Inferior parietal cortex (tissue), 1 donor: ENCODE measurements around the gene BEX3.
"Not testable (repeated sequence)": the region's sequence is repeated elsewhere in the genome, so short reads cannot be mapped to it uniquely, and the experiment has no call there.

Experiments used
- DNase-seq: peaks from one replicate; pipeline ENCODE4 v3.0.0-alpha.2; 2016; ENCODE audit errors: extremely low spot score

BEX3 gene

DNA sequence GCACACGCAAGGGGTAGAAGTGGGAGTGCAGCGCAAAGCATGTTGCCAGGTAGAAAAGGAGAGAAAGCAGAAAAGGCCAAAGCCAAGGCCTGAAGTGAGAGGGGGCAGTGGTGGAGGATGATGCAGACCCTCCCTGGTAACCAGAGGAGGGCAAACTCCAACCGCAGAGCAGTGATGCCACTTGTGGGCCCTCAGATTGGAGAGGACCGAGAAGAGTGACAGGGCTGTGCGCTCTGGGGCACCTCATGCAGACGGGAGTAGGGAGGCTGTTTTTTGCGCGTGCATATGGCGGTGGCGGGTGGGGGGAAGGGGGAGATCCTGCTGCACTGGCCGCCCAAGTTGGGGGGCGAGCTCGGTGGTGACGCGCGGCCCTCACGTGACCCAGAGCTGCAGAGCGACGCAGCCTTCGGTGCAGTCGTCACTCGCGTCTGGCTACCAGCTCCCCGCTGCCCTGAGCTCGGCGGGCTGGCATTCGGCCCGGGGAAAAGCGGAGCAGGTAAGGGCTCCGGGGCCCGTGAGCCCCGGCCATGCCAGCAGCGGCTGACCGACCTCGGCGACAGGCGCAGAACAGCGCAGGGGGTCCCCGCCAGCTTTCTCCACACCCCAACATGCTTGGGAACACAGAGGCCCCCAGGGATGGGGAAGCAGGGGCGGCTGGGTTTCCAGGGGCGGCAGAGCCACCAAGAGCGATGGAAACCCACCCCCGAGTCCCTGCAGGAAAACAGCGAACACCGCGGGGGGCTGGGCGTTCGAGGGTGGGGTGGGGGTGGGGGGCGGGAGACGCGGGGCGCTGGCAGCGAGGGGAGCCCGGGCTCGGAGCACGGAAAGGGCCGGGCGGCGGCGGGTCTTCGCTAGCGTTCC is at the start of gene BEX3:
Gene BEX3 (plus strand): TSS at position 421 of the 861 bp plus-strand sequence. CDS start 984 bp downstream, outside the sequence.
- DNase-seq, result peak; percentile 22

DNA sequence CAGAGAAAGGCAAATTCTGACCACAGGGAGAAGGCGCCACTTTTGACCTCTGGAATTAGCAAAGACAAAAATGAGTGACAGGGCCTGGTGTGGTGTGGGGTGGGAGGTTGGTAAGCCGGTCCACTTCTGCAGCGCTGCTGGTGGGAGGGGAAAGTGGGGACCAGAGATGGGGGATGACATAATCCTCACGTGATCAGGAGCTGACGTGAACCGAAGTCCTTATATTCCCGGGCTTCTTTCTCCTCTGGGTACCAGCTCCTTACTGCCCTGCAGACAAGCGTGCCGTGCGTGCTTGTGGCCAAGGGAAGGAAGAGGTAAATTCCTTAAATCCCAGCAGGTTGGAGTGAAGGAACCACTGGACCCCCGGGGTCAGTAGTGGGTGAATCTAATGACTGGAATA is 46.3 kb upstream of the BEX3 start, which contains the start of gene TCEAL7:
Gene TCEAL7 (plus strand): TSS at position 249 of the 400 bp plus-strand sequence. CDS start 1,165 bp downstream, outside the sequence.
- peak; percentile 71 for DNase-seq

DNA sequence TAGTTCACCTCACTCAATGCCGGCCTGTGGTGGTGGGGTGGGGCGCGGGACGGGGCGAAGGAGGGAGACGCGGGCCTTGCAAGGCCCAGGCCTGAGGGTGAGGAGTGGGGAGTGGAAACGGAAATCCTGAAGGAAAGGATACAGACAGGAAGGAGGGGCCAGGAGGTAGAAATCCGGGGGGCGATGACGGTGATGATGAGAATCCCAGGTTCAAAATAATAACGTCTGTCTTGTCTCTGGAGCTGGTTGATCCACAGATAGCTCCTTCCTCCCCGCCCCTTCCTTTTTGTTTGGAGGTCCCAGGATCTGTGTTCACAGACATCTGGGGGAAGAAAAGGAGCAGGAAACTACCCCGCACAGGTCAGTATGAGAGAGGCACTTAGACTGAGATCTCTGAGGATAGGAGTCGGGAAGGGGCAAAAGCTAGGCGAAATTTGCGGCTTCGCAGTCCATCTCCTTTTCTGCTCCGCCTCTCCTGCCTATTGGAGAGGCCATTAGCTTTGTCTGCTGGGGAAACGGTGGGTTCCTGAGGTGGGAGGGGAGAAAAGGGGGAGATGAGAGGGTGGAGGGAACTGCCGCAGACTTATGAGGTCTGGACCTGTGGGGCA is 45.6 kb upstream of the BEX3 start:
- DNase-seq, result no peak

DNA sequence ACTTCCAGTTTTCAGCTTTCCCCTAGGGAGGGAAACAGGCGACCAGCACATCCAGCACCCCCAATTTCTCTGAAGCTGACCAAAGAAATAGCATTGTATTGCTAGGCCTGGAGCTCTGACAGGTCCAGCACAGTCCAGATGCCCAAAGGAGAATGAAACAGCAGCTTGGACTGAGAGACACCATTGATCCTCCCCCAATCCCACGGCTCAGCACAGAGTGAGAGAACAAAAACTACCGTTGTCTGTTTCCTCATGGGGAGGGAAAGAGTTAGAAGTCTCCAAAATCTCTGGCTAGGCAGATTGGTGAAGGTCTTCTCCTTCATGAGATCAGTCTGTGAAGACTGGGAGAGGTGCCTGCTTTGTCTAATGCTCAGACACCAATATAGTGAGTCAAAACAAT is 37.7 kb upstream of the BEX3 start:
- no peak for DNase-seq

DNA sequence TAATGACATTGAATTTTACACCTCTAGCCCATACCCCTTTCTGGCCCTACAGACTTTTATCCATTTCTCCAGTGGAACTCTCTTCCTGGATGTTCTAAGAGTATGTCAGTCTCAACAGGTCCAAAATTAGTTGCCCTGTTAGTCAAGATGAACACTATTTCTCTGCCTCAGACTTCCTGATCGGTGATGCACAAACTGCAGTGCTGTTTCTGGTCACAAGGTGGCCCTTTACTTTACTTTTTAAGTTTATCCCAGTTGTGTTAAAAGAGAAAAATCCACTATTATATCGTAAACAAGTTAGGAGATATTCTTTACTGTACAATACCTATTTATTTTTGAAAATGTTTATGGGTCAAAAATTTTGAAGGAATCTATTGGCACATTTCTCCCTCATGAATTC is 33.2 kb upstream of the BEX3 start:
- peak; percentile 60 for DNase-seq

DNA sequence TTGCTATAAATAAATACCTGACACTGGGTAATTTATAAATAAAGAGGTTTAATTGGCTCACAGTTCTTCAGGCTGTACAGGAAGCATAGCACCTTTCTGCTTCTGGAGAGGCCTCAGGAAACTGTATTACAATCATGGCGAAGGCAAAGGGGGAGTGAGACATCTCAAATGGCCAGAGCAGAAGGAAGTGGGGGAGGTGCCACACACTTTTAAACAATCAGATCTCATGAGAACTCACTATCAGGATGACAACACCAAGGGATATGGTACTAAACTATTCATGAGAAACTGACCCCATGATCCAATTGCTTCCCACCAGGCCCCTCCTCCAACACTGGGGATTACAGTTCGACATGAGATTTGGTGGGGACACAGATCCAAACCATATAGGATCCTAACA is 31.7 kb upstream of the BEX3 start:
- DNase-seq, result no peak

DNA sequence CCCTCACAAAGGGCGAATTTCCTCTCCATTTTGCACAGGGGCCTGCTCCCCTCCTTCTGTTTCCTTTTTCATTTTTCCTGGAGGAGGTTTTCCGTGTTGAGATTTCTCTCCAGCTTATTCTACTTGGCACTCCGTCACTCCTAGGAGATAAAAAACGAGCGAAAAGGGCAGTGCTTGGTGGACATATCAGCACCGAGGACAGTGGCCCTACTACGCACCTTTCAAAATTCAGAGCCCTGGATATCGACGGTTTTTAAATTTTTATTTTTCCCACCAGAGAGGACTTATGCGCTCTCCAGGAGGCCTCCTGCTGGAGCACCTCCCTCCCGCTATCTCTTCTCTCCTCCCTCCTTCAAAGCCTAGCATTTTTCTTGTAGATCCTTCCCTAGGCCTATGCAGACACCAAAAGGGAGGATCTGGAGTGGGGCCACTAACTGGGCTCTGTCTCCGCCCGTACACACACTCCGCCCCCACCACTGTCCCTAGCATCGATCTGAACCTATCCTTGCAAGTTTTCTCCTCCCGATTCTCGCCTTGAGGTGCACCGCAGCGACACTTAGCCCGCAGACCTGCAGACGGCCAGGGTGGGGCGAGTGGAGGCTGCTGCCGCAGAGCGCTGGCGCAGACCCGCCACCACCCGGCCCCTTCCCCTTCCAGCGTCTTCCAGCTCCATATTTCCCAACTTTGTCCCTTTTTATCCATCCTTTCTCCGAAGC is 28.5 kb upstream of the BEX3 start:
- no peak for DNase-seq

DNA sequence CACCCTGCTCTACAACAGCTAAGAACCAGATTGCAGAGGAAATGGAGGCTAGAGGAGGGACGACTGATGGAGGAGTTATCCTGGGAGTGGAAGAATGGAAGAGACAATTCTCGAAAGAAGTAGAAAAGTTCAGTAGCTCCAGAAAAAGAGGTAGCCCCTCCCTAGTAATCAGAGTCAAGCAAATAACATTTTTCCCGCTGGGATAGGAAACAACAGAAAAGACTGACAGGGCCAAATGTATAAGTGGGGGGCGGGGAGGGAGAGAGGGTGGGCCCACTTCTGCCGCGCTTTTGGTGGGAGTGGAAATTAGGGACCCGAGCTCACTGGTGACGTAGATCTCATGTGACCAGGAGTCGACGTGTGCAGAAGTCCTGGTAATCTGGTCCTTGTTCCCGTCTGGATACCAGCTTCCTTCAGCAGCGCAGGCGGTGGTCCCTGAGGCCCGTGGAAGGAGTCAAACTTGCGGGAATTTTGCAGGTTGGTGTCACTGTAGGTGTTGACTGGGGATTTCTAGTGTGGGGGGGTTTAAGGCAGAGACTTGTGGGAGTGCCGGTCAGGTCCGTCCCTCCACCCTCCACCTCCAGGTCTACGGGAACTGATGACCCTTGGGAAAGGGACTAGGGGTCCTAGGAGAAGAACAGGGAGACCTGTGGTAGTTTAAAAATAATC is 20.1 kb upstream of the BEX3 start, which contains the start of gene TCEAL9:
Gene TCEAL9 (plus strand): TSS at position 377 of the 669 bp plus-strand sequence. CDS start 1,179 bp downstream, outside the sequence.
- peak; percentile 58 for DNase-seq

DNA sequence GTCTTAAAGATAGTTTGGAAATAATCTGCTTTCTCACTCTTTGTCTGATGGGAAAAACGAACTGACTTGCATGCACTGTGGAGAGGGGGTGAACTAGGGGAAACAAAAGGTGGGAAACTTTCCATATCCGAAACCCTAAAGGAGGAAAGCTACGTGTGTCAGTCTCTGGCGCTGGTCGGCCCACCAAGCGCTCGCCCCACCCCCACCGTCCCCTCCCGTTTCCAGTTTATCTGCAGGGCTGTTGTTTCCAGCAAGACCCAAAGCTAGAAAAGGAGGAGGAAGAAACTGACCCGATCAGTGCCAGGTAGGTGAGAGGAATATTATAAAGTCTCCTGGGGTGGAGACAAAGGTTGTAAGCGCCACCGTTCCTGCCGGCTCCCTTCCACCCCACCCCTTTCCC is 19.5 kb upstream of the BEX3 start:
- DNase-seq, result no peak

DNA sequence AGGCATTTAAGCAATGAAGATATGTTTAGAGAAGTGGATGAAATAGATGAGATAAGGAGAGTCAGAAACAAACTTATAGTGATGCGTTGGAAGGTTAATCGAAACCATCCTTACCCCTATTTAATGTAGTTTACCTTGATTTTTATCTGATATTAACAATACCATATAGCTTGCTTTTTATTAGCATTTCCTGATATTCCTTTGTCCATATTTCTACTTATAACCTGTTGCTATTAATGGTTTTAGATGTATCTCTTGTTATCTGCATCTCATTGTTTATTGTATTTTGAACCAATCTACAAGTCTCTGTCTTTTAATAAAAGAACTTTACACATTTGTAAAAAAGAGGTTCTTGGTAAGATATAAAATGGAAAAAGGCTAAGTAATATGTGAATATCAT is 18.5 kb upstream of the BEX3 start:
- no peak for DNase-seq

DNA sequence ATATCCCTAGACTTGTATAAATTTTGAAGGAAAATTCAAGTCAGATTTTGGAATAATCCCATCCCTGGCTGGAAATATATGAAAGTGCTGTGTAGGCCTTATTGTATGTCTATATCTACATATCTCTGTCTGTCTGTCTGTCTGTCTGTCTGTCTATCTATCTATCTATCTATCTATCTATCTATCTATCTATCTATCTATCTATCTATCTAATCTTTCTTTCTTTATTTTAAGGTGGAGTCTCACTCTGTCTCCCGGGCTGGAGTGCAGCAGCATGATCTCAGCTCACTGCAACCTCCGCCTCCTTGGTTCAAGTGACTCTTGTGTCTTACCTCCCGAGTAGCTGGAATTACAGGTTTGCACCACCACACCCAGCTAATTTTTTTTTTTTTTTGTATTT is 16.7 kb upstream of the BEX3 start:
- not testable (repeated sequence) for DNase-seq

DNA sequence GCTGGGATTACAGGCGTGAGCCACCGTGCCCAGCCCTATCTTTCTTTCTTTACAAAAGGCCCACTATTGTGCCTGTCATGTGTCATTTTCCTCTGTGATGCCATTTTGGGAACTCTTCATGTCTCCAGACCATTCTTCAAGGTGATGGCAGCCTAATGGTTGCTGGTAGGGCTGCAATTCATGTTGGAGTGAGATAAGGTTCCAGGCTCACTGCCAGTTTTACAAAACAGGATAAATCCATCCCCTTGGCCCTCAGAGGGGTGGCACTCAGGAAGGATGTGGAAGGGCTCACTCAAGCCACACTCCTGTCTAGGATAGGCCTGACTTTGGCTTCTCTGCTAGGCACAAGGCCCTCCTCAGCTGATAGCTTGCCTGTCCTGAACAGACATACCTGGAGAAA is 16.2 kb upstream of the BEX3 start:
- DNase-seq, result no peak

DNA sequence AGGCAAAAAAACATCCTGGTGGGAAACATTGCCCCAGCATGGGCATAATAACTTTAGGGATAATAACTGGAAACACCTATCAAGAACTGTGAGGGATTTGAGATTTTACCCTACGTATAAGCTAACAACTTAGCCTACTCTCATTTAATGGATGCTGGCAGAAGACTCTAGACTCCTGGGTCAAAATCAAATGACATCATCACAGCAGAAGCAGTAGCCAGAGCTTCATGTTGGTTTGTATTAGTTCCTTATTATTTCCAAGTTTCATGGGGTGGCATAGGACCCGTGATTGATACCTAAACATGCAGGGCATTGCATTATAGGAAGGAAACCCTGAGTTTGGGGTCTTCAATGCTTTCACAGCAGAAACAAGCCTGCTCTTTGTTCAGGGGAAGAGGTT is 15.4 kb upstream of the BEX3 start:
- DNase-seq, result no peak

DNA sequence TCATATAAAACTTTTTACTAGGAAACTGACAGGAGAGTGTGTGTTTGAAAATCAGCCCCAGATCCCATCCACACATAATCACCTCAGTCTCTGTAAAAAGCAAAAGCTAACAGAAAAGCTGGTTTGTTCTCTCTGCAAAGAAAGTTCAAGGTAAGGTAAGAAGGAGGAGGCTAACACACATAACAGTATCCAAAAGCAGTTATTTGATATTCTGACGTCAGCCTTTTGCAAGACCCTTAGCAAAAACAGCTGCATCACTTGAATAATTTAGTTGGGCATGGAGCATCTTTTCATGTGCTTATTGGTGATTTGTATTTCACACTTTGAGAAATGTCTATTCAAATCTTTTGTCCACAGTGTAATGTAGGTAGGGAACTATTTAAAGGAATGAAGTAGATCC is 14.5 kb upstream of the BEX3 start:
- DNase-seq, result no peak

DNA sequence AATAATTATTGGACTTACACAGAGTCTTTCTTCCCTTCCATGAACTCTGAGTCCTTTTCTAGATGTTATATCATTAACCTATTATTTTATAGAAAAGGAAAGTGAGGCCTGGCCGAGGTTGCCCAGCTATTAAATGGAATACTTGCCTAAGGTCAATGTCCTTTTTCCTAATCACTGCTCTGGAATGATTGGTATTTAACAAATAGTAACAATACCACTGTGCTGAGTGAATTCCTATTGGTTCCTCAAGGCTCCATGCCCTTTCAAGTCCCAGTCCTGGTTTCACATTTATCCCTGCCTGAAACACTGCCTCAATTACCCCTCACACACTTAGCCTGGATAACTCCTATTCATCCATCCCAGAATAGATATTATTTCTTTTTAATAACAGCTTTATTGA is 13.9 kb upstream of the BEX3 start:
- DNase-seq, result no peak

DNA sequence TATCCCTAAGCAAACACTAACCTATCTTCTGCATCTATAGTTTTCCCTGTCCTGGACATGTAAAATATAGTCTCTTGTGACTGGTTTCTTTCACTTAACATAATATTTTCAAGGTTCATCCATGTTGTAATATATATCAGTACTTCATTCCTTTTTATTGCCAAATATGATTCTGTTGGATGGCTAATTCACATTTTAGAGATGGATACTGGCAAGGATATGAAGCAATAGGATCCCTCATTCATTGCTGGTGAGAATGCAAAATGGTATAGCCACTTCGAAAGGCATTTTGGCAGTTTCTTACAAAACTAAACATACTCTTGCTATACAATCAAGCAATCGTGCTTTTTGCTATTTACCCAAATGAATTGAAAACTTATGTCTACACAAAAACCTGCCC is 13.3 kb upstream of the BEX3 start:
- DNase-seq, result no peak

DNA sequence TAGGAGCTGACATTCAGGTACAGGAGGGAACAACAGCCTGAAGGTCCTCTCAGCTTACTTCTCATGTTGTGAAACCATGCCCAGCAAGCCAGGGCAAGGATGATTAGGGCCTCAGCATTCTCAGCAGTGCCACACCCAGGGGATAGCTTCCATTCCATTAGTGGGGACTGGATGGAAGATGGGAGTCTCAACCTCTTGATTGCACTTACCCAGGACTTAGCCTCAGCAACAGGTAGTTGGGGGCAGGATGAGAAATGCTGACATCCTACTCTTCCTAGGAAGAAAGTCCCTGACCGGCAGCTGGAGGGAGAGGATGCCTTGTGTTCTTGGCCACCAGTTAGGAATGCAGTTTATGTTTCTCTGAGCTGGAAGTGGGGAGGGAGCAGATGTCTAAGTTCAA is 8.8 kb upstream of the BEX3 start:
- no peak for DNase-seq

DNA sequence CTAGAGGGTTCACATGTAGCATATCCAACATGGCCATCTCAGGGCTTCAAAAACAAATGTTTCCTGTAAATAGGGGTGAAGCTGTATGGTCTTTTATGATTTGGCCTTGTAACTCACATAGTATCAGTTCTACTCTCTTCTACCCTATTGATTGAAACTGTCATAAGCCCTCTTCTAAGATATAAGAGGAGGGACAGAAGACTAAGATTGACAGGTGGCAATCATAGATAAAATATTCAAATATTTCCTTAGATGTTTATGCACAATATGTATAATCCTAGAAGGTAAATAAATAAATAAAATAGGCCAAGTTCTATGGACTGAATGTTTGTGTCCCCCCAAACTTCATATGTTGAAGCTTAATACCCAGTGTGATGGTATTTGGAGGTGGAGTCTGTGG is 6.9 kb upstream of the BEX3 start:
- DNase-seq, result no peak

DNA sequence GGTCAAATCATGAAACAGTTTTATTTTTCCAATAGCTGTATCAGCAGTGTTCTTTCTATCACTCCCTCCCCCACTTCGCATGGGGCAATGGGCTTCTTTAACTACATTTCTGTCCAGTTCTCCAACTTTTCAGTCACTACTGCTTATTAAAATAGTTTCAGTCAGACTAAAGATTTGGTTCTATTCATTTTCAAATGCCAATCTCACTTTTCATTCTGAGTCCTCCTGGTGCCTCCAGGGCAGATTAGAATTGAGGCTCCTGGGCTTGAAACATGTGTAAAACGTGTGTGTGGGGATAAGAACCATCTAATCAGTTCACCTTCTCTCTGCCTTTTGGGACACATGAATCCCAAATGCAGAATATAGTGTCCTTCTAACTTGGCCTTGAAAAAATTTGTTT is 3.5 kb upstream of the BEX3 start:
- no peak for DNase-seq

DNA sequence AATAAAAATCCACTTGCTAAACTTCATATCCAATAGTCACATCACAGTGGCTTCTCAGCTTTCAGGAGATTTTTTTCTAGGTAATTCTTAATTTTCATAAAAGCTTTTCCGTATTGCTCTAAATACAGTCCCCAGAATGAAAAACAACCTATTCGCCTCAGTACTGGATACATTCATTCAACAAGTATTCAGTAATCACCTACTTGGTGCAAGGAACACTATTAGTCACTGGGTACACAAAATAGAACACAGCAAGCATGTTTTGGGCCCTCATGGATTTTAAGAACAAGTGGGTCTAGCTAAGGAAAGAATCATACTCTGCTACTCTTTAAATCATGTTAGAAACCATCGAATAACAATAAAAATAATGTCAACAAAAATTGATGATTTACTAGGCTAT is 2.8 kb upstream of the BEX3 start:
- no peak for DNase-seq

DNA sequence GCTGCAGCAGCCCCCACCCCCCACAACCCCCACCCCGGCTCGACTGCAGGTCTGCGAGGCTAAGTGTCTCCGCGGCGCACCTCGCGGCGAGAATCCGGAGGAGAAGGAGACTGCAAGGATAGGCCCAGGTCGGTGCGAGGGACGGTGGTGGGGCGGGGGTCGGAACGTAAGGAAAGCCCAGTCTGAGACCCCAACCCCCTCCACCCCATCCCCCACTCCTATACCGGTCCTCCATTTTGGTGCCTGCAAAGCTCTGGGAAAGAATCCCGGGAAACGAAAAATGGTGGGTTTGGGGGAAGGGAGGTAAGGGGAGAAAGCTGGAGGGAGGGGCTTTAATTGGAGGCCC is 614 bp downstream of the BEX3 start:
- no peak for DNase-seq

DNA sequence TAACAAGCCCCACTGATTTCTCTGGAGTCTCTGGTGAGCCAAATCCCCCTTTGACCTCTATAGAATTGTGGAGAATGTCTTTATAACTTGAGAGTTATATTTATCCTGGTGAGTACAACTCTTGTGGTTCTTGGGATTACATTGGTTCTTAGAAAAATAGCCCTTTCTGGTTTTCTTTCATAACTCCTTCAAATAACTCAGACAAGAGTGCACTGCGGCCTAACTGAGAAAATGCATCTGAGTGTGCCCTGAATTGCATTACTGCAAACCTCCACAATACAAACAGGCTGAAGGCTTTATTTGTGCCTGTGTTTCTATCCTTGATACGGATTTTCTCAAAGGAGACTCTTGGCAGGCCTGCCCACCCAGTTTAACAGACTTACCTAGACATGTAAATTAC is 2.7 kb downstream of the BEX3 start:
- no peak for DNase-seq
